ENCODE data around the gene HES6. TPM values are rescaled to one million over a fixed set of nuclear protein-coding genes. Genes with fewer than 3 reads are reported as not detected.

The HES6 gene
- total RNA-seq, 1 donor from 2014 or later = 1.8 TPM

DNA sequence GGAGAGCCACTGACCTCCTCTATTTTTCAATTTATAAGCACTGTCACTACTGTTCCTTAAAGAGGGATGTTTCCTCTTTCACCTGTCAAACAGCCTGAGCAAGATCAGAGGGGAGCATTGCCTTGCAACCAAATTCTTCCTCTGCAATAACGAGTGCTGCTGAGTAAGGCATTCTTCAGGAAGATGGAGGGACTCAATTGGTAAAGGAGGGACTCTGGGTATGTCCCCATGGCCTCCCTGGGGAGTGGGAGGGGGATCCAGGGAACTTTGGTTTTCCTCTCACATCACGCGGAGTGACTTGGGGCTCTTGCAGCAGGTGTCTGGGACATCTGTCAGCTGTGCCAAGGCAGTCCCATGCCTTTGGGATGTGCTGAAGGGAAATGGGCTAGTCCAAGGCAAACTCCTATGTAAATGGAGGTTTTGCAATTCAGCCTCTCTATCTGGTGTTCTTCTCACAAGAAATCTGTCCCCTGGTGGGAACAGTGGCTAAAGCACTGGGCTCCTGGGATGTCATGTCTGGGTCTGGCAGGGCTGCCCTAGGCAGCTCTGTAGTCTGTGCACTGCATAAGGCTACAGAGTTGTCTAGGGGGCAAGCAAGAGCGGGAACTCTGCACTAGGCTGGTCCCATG is 14.4 kb upstream of the HES6 start:
- DNase-seq = no peak

DNA sequence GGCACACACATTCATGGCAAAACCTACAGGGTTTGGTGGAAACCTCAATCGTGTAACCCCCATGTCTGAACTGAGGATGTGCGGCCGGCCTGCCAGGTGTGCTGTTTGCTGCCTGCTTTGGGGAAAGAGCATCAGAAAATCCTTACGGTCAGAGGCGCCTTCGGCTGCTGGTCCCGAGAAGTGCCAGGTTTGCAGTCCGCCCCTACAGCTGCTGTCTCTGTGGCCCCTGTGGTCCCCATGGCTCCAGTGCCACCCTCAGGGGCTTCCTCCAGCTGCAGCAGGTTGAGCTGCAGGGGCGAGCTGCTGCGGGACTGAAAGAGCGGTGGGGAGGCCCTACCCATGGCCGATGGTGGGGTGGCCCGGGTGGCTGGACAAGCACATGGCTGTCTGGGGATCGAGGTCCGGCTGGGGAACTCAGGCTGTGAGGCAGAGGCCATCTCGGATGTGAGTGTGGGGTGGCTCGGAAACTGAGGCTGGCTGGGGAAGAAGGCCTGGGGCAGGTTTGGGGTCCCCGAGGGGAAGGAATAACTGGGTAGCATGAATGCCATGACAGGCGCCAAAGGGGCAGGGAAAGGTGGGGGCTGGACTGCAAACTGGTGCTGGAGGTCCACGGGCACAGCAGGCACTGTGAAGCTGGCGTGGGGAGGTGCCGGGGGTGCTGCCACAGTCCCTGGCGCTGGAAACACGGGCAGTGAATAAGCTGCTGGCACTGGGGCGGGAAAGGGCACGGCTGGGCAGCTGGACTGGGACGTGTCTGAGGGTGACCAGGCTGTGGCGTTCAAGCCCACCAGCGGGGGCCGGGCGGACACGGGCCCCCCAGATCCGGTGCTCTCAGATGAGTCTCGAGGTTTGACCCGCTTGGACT is 13.2 kb upstream of the HES6 start:
- DNase-seq = no peak

DNA sequence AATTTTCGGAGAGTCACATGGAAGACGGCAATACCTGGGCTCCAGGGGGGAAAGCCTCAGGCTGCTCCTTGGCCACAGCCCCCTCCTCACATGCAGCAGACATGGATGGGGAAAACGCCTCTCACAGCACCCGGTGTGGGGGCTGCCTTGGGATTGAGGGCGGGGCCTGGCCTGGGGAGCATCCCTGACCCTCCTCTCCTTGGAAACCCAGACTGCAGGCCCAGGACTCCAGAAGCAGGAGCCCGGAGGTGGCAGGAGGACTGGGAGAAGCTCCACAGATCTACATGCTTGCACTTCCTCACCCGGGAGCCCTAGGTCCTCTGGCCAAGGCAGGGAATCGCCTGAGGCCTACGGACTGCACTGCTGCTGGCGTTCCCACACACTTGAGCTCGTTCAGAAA is 12.1 kb upstream of the HES6 start:
- no peak for DNase-seq

- no peak for DNase-seq
Measured at GRCh38 chr2:238251331-238251730, 11.5 kb upstream of the HES6 start.

DNA sequence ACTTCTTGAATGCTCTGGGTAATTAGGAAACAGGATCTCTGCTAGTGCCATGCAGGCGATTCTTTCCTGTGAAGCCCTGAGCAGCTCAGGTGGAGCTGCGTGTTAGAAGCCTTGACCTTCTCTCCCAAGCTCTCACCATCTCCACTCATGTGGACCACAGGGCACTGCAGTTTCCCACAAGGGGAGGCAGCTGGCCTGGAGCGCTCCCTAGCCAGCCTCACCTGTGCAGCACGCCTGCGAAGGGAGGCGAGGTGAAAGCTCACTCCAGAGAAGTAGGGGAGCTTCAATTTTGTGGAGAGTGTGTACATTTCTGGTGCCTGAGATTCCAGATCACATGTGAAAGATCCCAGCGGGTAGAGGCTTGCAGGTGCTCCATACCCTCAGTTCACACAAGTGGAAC is 11.1 kb upstream of the HES6 start:
- DNase-seq = no peak

DNA sequence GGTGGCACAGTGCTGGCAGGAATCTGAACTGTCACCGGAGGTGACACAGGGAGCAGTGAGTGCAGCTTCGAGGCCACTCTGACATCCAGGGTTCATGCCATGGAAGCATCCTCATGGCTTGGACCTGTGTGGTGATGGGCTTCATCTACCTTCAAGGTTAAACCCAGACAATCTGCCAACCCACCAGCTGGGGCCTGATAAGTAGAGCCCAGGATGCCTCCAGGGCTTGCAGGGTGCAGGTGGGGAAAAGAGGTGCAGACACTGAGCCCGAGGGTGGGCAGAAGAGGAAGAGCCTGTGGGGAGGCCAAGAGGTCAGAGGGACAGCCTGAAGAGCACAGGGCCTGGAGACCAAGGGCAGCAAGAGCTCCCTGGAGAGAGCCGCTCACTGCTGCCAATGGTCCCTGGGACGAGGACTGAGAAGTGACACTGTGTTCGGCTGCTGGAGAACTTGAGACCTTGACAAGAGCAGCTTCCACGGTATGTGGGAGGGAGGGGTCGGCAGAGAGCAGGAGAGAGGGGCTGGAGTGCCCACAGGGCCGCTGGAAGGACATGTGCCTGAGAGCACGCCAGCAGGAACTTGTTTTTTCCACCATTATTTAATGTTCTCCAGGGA is 8.1 kb upstream of the HES6 start:
- no peak for DNase-seq

- DNase-seq = no peak
Measured at GRCh38 chr2:238247002-238247822, 7.4 kb upstream of the HES6 start.

GRCh38 chr2:238244151-238244550 is 4.3 kb upstream of the HES6 start:
- no peak for DNase-seq

DNA sequence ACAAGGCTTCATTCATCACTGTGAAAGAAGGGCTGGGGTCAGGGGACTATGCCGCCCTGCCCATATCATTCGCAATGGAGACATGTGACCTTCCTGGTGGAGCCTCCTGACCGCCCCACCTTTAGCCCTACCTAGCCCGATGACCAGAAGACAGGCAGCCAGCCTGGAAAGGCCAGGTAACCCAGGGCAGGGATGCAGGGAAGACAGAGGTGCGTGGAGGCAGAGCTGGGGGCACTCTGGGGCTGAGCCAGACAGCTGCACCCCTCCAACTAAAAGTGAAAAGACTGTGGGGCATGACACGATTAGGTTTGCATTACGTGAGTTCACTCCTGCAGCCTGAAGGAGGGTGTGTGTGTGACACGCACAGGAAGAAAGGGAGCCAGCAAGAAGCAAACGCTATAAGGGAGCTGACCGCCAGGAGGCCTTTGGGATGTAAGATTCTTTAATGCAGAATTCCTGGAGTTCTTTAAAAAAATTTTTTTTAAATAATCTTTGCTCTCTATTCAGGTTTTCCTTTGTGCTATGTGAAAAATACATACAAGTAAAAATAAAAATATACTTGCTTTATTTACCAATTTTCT is 3.7 kb upstream of the HES6 start:
- DNase-seq = no peak

DNA sequence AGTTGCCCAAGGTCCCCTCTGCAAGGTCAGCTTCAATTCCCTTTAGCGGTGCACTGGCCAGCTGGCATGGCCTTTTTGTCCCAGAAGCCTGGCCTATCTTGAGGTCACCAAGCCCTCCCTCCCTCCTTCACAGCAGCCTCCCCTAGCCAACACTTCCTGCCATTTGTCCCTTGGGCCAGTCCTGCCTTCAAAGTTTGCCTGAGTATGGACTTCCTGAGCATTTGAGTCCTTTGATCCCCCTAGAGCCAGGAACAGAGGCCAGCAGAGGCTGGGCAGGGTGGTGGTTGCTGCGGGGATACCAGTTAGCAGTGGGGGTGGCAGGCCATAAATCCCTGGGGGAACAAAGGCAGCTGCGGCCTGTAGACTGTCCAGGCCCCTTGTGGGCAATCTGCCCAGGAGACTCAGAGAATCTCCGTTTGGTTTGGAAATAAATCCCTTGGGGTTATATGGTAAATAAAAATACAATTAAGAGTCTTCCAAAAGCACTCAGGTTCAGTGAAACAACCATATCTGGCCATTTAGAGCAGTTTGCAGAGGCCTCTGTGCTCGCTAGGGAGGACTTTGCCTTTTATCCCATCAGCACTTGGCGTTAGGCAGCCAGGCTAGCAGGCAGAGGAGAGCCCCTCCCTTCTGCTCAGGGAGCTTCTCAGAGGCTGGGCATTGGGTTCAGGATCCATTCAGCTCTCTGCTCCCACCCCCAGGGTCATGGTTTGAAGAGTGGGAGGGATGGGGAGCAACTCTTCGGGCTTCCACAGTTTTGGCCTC is 3.1 kb upstream of the HES6 start:
- DNase-seq = no peak

GRCh38 chr2:238241970-238242369 is 2.1 kb upstream of the HES6 start:
- DNase-seq = no peak

- DNase-seq = no peak
Measured at GRCh38 chr2:238240757-238241711, 1.2 kb upstream of the HES6 start.

GRCh38 chr2:238239543-238239862 is 335 bp downstream of the HES6 start:
- DNase-seq = no peak

GRCh38 chr2:238238766-238239542 is 884 bp downstream of the HES6 start:
- no peak for DNase-seq

- no peak for DNase-seq
Measured at GRCh38 chr2:238238311-238238765, 1.5 kb downstream of the HES6 start.

GRCh38 chr2:238237431-238238135 is 2.3 kb downstream of the HES6 start:
- no peak for DNase-seq

DNA sequence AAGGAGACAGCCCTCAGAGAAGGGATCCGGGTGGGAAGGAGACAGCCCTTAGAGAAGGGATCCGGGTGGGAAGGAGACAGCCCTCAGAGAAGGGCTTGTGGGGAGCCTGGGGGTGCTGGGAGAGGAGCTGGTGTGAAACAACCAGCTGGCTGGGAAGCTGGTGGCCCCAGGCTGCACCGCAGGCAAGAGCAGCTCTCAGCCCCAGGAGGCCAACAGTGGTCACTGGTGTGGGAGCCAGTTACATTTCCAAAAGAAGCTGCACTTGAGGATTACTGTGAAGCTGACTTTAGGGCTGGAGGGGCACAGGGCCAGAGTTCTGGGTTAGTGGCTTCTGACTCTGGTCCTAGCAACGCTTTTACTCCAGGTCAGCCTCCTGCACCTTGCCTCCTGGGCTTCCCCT is 3.3 kb downstream of the HES6 start:
- DNase-seq = no peak

DNA sequence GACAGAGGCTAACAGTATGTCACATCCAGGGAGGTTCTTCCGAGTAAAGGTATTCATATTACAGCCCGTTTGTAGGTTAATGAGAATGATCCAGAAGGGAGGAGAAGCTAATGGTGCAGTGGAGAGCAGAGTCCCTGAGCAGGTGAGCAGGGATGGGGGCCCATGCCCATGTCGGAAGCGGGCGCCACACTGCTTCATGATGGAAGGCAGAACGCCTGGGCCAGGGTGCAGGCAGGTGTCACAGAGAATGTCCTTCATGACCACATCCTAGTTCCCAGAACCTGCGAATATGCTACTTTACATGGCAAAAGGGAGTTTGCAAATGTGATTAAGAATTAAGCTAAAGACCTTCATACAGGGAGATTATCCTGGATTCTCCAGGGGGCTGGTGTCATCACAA is 4.0 kb downstream of the HES6 start:
- no peak for DNase-seq

GRCh38 chr2:238235331-238235732 is 4.5 kb downstream of the HES6 start:
- no peak for DNase-seq
